Ascending aorta (tissue), 2 donors: ENCODE data around the gene GNA12. TPM values are rescaled to one million over a fixed set of nuclear protein-coding genes. Genes with fewer than 3 reads are reported as not detected.

Experiments
- DNase-seq, 2 donors: peaks; one replicate each; pipeline ENCODE4 v3.0.0-alpha.2; 2019; ENCODE audit warnings: low spot score in 2 of 2
- H3K27ac ChIP-seq, 2 donors: fragments of 200-600 bp; sonication (generic); one replicate each; pipeline ENCODE4 v1.5.1; 2016 to 2017; ENCODE audit warnings: mild to moderate bottlenecking in 1 of 2
- H3K27me3 ChIP-seq: fragments of 200-600 bp; sonication (generic); one replicate; pipeline ENCODE4 v1.5.1; 2017
- H3K36me3 ChIP-seq, 2 donors: fragments of 200-600 bp; sonication (generic); one replicate each; pipeline ENCODE4 v1.5.1; 2016
- H3K4me1 ChIP-seq, 2 donors: fragments of 200-600 bp; sonication (generic); one replicate each; pipeline ENCODE4 v1.5.1; 2016 to 2017; ENCODE audit warnings: mild to moderate bottlenecking in 1 of 2
- H3K4me3 ChIP-seq, 2 donors: fragments of 200-600 bp; sonication (generic); one replicate each; pipeline ENCODE4 v1.5.1; 2016 to 2017; ENCODE audit warnings: mild to moderate bottlenecking in 1 of 2
- H3K9me3 ChIP-seq, 2 donors: fragments of 200-600 bp; sonication (generic); one replicate each; pipeline ENCODE4 v1.5.1; 2016
- intact Hi-C: fragments of 100-400 bp; cut with DNase I; formaldehyde crosslinking; loops from one replicate; pipeline ENCODE4 v1.15.1; 2023
- total RNA-seq: library from RNA; depleted of rRNA; stranded (reverse); fragments of >200 nt; gene quantifications from one replicate; pipeline ENCODE4 v1.1.0, GENCODE V29; 2016
- TF ChIP-seq, protein P1 (sequence below), 3 experiments: fragments of 200-600 bp in 2 of 3; fragments of 450-650 bp in 1 of 3; sonication (generic) in 2 of 3; IDR thresholded peaks; one replicate each; pipeline ENCODE4 v1.5.1; 2016 to 2019; ENCODE audit warnings: antibody characterized with exemption in 3 of 3, mild to moderate bottlenecking in 1 of 3, moderate library complexity in 1 of 3

Gene GNA12
- total RNA-seq, 1 donor from 2014 or later, result 61.0 TPM

DNA sequence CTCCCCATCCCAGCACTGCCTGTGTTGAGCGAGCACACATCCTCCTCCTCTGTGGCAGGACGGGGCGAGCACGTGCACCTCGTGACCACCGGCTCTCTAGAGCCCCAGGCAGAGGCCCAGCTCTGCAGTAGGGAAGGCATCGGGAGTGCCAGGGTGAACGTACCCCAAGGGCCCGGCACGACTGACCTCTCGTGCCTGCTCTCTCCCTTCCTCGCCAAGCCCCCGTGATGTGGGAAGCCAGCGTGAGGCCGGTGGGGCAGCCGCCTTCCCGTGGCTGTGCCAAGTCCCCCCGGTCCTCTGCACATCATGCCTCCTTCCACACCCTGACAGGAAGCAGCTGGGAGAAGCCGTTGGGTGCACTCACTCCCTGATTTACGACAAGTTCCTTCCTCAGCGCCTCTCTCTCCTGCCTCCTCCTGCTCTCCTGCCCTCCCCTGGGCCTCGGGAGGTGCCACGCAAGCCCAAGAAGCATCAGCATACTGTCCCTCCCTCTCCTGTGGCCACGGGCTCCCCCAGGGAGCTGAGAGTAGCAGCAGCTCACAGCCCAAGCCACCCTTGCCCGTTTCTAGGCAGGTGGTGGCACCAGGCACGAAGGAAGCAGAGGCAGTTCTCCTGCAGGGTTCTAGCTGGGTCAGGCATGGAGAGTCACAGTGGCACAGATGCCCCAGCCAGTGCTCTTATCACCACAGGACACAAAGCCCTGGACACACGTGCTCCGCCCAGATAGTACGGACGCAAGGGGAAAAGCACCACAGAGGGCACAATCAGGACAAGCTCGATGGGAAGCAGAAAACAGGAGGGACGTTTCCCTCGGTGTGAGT, 109.1 kb downstream of the GNA12 start:
- no peak overlapping the region for H3K4me3 ChIP-seq
- H3K36me3 ChIP-seq, result peaks cover 0 to 15% of the 10 kb centered on the region in 2 donors
- peak in 1 of 2 donors; percentile 70 for DNase-seq
- TF ChIP-seq, protein P1, sequence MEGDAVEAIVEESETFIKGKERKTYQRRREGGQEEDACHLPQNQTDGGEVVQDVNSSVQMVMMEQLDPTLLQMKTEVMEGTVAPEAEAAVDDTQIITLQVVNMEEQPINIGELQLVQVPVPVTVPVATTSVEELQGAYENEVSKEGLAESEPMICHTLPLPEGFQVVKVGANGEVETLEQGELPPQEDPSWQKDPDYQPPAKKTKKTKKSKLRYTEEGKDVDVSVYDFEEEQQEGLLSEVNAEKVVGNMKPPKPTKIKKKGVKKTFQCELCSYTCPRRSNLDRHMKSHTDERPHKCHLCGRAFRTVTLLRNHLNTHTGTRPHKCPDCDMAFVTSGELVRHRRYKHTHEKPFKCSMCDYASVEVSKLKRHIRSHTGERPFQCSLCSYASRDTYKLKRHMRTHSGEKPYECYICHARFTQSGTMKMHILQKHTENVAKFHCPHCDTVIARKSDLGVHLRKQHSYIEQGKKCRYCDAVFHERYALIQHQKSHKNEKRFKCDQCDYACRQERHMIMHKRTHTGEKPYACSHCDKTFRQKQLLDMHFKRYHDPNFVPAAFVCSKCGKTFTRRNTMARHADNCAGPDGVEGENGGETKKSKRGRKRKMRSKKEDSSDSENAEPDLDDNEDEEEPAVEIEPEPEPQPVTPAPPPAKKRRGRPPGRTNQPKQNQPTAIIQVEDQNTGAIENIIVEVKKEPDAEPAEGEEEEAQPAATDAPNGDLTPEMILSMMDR (IDR thresholded peaks at IDR 0.05), result no peak
- intact Hi-C loops, result no loop called here
- H3K27me3 ChIP-seq, result no peaks in the 10 kb centered on the region
- H3K9me3 ChIP-seq, result peaks cover 0 to 4% of the 10 kb centered on the region in 2 donors
- no peak overlapping the region for H3K27ac ChIP-seq
- peaks cover 0 to 3% of the 10 kb centered on the region in 2 donors for H3K4me1 ChIP-seq

- peaks cover 2 to 5% of the 10 kb centered on the region in 2 donors for H3K4me1 ChIP-seq
- peak in 1 of 2 donors; percentile 53 for DNase-seq
- intact Hi-C loops, result no loop called here
- peaks cover 0 to 4% of the 10 kb centered on the region in 2 donors for H3K9me3 ChIP-seq
- H3K4me3 ChIP-seq, result no peak overlapping the region
- H3K27ac ChIP-seq, result peak overlapping the region in 1 of 2 donors; percentile 29
- TF ChIP-seq, protein P1 (IDR thresholded peaks at IDR 0.05), result no peak
- H3K36me3 ChIP-seq, result peaks cover 0 to 17% of the 10 kb centered on the region in 2 donors
- H3K27me3 ChIP-seq, result no peaks in the 10 kb centered on the region
Observed at GRCh38 chr7:2734084-2734686, 109.9 kb downstream of the GNA12 start.

DNA sequence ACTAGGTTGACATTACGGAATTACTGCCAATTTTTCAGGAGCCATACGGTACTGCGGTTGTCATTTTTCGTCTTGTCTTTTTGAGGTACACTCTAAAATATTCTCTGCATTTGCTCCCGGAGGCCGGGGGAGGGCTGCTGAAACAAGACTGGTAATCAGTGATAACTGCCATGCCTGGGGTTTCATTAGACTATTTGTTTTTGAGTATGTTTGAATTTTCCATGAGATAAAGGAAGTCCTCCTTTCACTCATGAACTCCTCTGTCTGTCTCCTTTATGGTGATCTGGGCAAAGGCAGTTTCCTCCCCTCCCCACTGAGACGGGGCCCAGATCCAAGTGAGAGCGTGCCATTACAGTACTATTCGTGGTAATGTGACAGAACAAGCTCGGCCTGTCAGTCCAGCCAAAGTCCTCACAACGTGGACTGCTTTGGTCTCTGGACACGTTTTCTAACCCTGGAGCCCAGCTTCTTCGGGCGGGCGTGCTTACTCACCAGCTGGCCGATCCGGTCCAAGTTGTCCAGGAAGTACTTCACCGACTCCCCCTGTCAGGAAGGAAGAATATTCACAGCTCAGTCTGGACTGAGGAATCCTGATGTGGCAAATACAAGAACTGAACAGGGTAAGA, 111.0 kb downstream of the GNA12 start:
- peak in 1 of 2 donors; percentile 81 for DNase-seq
- Histone ChIP-seq H3K36me3 (peaks cover 0 to 17% of the 10 kb centered on the region in 2 donors), H3K27ac (peak overlapping the region; percentile 23 to 29), H3K4me1 (peaks cover 4 to 5% of the 10 kb centered on the region in 2 donors), H3K27me3 (no peaks in the 10 kb centered on the region), H3K4me3 (no peak overlapping the region), H3K9me3 (peaks cover 0 to 4% of the 10 kb centered on the region in 2 donors)
- intact Hi-C loops, result no loop called here
- TF ChIP-seq, protein P1 (IDR thresholded peaks at IDR 0.05), result no peak

- H3K4me1 ChIP-seq, result peaks cover 4 to 5% of the 10 kb centered on the region in 2 donors
- H3K36me3 ChIP-seq, result peaks cover 0 to 20% of the 10 kb centered on the region in 2 donors
- TF ChIP-seq, protein P1 (IDR thresholded peaks at IDR 0.05), result no peak
- H3K27me3 ChIP-seq, result no peaks in the 10 kb centered on the region
- intact Hi-C loops, result no loop called here
- no peak overlapping the region for H3K4me3 ChIP-seq
- no peak overlapping the region for H3K27ac ChIP-seq
- H3K9me3 ChIP-seq, result peaks cover 0 to 4% of the 10 kb centered on the region in 2 donors
- DNase-seq, result peak in 1 of 2 donors; percentile 52
Observed at GRCh38 chr7:2732388-2732787, 111.7 kb downstream of the GNA12 start.

DNA sequence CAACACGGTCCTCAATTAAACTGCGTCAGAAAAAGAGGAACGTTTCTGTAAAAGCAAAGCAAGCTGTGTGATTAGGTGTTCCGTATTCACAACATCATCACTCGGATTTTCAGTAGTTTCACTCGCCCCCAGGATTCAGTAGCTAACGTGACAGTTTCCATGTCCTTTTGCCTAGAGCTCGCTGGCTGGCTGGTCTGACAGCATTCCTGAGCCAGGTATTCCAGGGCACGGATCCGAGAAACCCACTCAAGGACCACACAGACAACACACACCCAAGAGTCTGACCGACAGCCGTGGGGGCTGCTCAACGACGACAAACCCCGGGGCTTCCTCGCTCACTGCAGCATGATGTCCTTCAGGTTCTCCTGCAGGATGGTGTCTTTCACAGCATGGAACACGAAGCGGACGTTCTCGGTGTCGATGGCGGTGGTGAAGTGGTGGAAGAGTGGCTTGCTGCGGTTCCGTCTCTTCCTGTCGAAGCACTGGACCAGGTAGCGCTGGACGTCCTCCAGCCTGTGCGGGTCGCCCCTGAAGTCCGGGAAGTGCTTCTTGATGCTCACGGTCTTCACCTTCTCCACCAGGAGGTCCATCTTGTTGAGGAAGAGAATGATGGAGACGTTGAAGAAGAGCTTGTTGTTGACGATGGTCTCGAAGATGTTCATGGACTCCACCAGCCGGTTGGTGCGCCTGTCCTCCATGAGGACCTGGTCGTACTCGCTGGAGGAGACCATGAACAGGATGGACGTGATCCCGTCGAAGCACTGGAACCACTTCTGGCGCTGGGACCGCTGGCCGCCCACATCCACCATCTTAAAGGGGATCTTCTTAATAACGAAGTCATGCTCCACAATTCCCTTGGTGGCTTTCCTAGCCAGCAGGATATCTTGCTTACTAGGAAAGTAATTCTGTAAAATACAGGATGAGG, 113.0 kb downstream of the GNA12 start:
- H3K27ac ChIP-seq, result no peak overlapping the region
- H3K4me1 ChIP-seq, result peaks cover 4 to 5% of the 10 kb centered on the region in 2 donors
- peaks cover 9 to 30% of the 10 kb centered on the region in 2 donors for H3K36me3 ChIP-seq
- TF ChIP-seq, protein P1 (IDR thresholded peaks at IDR 0.05), result no peak
- H3K27me3 ChIP-seq, result no peaks in the 10 kb centered on the region
- peaks cover 0 to 4% of the 10 kb centered on the region in 2 donors for H3K9me3 ChIP-seq
- no peak overlapping the region for H3K4me3 ChIP-seq
- intact Hi-C loops, result no loop called here
- DNase-seq, result peak in 1 of 2 donors; percentile 55
